Sigmoid colon (tissue), 4 donors: ENCODE measurements around the gene HUS1.

Experiments used
- EP300 ChIP-seq, 4 donors: sonication (generic); formaldehyde crosslinking; IDR thresholded peaks; one replicate each; pipeline ENCODE4 v1.6.1; 2017; ENCODE audit warnings: antibody characterized with exemption in 4 of 4
- POLR2A ChIP-seq, 2 donors: fragments of 450-650 bp; IDR thresholded peaks; one replicate each; pipeline ENCODE4 v1.6.1; 2016; ENCODE audit warnings: antibody characterized with exemption in 2 of 2, mild to moderate bottlenecking in 2 of 2, moderate library complexity in 2 of 2
- TF ChIP-seq, protein P1 (sequence below), 4 experiments: fragments of 450-650 bp in 3 of 4; fragments of 200-600 bp in 1 of 4; IDR thresholded peaks; one replicate each; pipeline ENCODE4 v1.5.1; 2016 to 2019; ENCODE audit warnings: antibody characterized with exemption in 4 of 4, mild to moderate bottlenecking in 3 of 4, moderate library complexity in 2 of 4

DNA sequence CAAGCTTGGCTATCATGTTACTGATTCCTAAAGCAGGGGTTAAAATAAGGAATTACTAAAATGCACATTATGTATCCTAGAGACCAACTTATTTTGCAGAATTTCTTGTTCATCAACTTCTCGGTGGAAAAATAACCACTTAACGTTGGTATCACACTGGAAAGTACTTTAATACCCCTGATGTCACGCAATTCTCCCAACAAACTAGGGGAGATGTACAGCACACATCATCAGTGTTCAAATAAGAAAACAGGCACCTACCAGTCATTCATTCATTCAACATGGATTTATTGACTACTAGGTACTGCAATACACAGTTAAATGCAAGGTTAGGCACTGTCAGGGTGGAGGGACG lies 648 bp downstream of the HUS1 start:
- TF ChIP-seq, protein P1, sequence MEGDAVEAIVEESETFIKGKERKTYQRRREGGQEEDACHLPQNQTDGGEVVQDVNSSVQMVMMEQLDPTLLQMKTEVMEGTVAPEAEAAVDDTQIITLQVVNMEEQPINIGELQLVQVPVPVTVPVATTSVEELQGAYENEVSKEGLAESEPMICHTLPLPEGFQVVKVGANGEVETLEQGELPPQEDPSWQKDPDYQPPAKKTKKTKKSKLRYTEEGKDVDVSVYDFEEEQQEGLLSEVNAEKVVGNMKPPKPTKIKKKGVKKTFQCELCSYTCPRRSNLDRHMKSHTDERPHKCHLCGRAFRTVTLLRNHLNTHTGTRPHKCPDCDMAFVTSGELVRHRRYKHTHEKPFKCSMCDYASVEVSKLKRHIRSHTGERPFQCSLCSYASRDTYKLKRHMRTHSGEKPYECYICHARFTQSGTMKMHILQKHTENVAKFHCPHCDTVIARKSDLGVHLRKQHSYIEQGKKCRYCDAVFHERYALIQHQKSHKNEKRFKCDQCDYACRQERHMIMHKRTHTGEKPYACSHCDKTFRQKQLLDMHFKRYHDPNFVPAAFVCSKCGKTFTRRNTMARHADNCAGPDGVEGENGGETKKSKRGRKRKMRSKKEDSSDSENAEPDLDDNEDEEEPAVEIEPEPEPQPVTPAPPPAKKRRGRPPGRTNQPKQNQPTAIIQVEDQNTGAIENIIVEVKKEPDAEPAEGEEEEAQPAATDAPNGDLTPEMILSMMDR (IDR thresholded peaks at IDR 0.05) = no peak
- TF ChIP-seq POLR2A (IDR thresholded peaks at IDR 0.05) (no peak), EP300 (IDR thresholded peaks at IDR 0.05) (no peak)
